ENCODE results near the gene TMEM184C.

Gene TMEM184C

GRCh38 chr4:147581606-147582350 lies 35.4 kb upstream of the TMEM184C start:
- no peak for TF ChIP-seq CTCF (IDR thresholded peaks at IDR 0.05)

DNA sequence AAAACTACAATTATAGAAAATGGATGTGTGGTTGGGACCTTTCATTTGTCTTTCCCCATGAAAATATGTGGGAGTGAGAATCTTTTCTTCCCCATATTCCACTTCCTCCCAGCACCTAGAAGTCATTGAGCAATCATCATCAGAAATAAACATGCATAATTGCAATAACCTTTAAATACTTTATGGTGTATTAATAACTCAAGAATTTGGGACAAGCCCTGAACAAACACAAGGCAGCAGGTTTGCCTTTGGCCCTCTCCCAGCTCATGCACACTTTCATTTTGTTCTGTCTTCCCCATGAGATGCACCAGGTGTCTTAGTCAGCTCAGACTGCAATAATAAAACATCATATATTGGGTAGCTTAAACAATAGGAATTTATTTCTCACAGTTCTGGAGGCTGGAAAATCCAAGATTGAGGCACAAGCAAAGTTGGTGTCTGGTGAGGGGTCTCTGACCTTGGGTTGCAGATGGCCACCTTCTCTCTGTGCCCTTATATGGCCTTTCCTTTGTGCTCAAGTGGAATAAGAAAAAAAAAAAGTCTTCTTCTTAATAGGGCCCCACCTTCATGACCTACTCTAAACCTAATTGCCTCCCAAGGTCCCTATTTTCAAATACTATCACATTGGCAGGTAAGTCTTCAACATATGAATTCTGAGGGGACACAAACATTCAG lies 34.7 kb upstream of the TMEM184C start:
- TF ChIP-seq CTCF (IDR thresholded peaks at IDR 0.05), result no peak

DNA sequence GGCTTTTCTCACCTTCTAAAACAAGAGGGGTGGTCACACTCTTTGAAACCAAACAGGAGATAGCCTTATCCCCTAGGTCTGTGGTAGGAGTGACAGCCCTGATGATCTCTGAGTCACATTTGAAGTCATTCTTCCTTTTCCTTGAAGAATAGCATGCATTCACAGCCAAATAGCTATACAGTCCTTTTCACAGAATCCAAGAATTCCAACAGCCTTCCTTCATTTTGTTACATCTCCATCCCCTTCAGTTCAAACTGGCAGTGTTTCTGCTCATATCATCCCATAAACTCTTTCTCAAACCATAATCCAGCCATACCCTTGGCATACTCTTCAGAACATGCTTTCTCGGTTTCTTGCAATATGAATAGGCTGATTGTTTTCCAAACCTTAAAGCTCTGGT lies 33.3 kb upstream of the TMEM184C start:
- no peak for TF ChIP-seq CTCF (IDR thresholded peaks at IDR 0.05)

- no peak for TF ChIP-seq CTCF (IDR thresholded peaks at IDR 0.05)
Measured at GRCh38 chr4:147586032-147586431, 31.2 kb upstream of the TMEM184C start.

DNA sequence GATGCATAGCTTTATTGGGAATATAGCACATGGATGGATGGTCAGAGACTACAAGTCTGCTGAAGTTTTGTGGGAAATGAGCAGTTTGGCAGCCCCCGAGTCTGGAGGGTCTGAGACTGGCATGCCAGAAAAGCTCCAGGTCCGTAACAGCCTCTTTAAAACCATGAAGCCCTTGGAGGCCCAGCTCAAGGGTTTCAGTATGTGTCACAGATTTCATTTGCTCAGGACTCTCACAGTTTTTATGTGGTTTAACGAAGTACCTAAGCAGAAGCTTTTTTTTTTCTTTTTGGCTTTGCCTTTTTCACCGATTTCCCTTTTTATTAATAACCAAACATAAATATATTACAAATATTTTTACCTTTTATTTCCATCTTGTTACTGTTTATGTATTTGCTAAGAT lies 30.6 kb upstream of the TMEM184C start:
- no peak for TF ChIP-seq CTCF (IDR thresholded peaks at IDR 0.05)

- no peak for TF ChIP-seq CTCF (IDR thresholded peaks at IDR 0.05)
Measured at GRCh38 chr4:147587041-147587440, 30.2 kb upstream of the TMEM184C start.

- no peak for TF ChIP-seq CTCF (IDR thresholded peaks at IDR 0.05)
Measured at GRCh38 chr4:147589586-147589985, 27.6 kb upstream of the TMEM184C start.

All from LNCAP (cell line).